GM23338 (cell line): ENCODE data around the gene ASIC3.

Experiments
- EZH2phosphoT487 ChIP-seq: fragments of 200-600 bp; sonication (generic); IDR thresholded peaks from one replicate; pipeline ENCODE4 v1.8.1; 2018; ENCODE audit warnings: antibody characterized with exemption; ENCODE audit not compliant: unreplicated experiment
- JUNB ChIP-seq: IDR thresholded peaks from one replicate; pipeline ENCODE4 v1.6.1; 2016; ENCODE audit warnings: antibody characterized with exemption; ENCODE audit not compliant: unreplicated experiment
- POLR2AphosphoS5 ChIP-seq: IDR thresholded peaks from 2 replicates; pipeline ENCODE4 v1.6.1; 2016; ENCODE audit warnings: antibody characterized with exemption, low read depth
- TF ChIP-seq, protein P1 (sequence below), 2 experiments: fragments of 200-600 bp in 1 of 2; sonication (generic) in 1 of 2; conservative IDR thresholded peaks; 2 replicates each; pipeline versions ENCODE4 v1.5.1 to v1.6.1; 2016 to 2017; ENCODE audit warnings: antibody characterized with exemption in 2 of 2, low read depth in 2 of 2, mild to moderate bottlenecking in 2 of 2, moderate library complexity in 1 of 2

DNA sequence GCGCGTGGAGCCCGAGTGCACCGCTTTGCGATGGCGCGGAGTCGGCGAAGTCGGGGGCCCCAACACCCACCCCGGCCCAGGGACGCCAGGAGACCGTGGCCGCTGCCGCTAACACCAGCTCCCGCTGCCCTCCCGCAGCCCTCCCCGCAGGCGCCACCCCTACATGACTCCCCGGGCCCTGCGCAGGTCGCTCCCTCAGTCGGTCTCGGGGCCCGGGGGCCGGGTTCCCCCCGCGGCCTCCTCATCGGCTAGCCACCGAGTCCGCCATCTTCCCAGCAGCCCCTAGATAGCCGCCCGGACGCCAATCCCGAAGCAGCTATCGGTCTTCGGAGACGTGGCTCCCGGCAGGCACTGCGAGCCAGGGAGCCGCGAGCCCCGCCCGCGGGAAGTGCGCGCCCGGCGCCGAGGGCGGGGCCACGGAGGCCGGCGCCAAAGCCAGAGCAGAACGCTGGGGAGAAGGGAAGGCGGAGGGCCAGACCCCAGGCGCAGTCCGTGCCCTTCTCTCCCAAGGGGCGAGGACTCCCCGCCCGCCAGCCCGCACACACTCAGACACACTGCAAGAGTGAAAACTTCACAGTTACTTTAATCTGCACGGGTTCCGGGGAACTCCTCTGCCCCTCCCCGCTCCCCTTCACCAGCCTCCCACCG, 32.3 kb downstream of the ASIC3 start, which contains the start of gene FASTK:
- TF ChIP-seq POLR2AphosphoS5 (peak; percentile 79), EZH2phosphoT487 (no peak), JUNB (no peak)
- TF ChIP-seq, protein P1, sequence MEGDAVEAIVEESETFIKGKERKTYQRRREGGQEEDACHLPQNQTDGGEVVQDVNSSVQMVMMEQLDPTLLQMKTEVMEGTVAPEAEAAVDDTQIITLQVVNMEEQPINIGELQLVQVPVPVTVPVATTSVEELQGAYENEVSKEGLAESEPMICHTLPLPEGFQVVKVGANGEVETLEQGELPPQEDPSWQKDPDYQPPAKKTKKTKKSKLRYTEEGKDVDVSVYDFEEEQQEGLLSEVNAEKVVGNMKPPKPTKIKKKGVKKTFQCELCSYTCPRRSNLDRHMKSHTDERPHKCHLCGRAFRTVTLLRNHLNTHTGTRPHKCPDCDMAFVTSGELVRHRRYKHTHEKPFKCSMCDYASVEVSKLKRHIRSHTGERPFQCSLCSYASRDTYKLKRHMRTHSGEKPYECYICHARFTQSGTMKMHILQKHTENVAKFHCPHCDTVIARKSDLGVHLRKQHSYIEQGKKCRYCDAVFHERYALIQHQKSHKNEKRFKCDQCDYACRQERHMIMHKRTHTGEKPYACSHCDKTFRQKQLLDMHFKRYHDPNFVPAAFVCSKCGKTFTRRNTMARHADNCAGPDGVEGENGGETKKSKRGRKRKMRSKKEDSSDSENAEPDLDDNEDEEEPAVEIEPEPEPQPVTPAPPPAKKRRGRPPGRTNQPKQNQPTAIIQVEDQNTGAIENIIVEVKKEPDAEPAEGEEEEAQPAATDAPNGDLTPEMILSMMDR (conservative IDR thresholded peaks at IDR 0.05; ENCODE audit: low read depth in 2 of 2): no peak
